ENCODE results near the gene ANTKMT. TPM values are rescaled to one million over a fixed set of nuclear protein-coding genes. Genes with fewer than 3 reads are reported as not detected.
A peak's percentile ranks its signal among the peaks of the same experiment; 100 is the strongest.

Gene ANTKMT
- total RNA-seq, 6 experiments from 2014 or later = 19.7 to 56.0 (median 28.2) TPM

GRCh38 chr16:684961-685696 lies 35.8 kb upstream of the ANTKMT start:
- intact Hi-C loops (cut with DNase I) = no loop called here
- no peak overlapping the region for H3K27ac ChIP-seq
- no peaks in the 10 kb centered on the region for H3K9me3 ChIP-seq
- ATAC-seq (no peak), DNase-seq (peak in 2 of 3 donors; percentile 67 to 69)
- H3K4me1 ChIP-seq = peaks cover 0 to 47% (median 20%) of the 10 kb centered on the region in 4 donors
- WGBS (ENCODE audit: insufficient coverage, low coverage, low lambda C conversion rate, missing lambda C conversion rate) = 96% methylated on average over 4 of the region's 61 CpGs
- H3K27me3 ChIP-seq = no peaks in the 10 kb centered on the region
- H3K36me3 ChIP-seq = peaks cover 0 to 21% (median 7%) of the 10 kb centered on the region in 4 donors
- TF ChIP-seq CTCF (IDR thresholded peaks at IDR 0.05) = no peak
- TF ChIP-seq POLR2A (IDR thresholded peaks at IDR 0.05) = no peak
- peak overlapping the region in 2 of 3 donors; percentile 68 to 84 for H3K4me3 ChIP-seq

GRCh38 chr16:685967-686366 lies 35.0 kb upstream of the ANTKMT start:
- Histone ChIP-seq H3K9me3 (no peaks in the 10 kb centered on the region), H3K27me3 (no peaks in the 10 kb centered on the region), H3K36me3 (peaks cover 0 to 21% (median 7%) of the 10 kb centered on the region in 4 donors), H3K4me3 (no peak overlapping the region), H3K4me1 (peaks cover 0 to 45% (median 22%) of the 10 kb centered on the region in 4 donors), H3K27ac (no peak overlapping the region)
- TF ChIP-seq CTCF (IDR thresholded peaks at IDR 0.05) (peak; percentile 35 to 42 (median 36)), POLR2A (IDR thresholded peaks at IDR 0.05) (no peak)
- ATAC-seq = peak in 2 of 4 donors; percentile 5 to 17
- WGBS (ENCODE audit: insufficient coverage, low coverage, low lambda C conversion rate, missing lambda C conversion rate) = no CpG with 5 or more reads among the region's 10 CpGs
- peak; percentile 65 to 71 (median 66) for DNase-seq
- intact Hi-C loops (cut with DNase I) = no loop called here

- Histone ChIP-seq H3K27ac (no peak overlapping the region), H3K4me3 (no peak overlapping the region), H3K9me3 (no peaks in the 10 kb centered on the region), H3K27me3 (no peaks in the 10 kb centered on the region), H3K4me1 (peaks cover 0 to 38% (median 16%) of the 10 kb centered on the region in 4 donors), H3K36me3 (peaks cover 0 to 20% (median 6%) of the 10 kb centered on the region in 4 donors)
- intact Hi-C loops (cut with DNase I) = no loop called here
- DNase-seq (no peak), ATAC-seq (no peak)
- TF ChIP-seq CTCF (IDR thresholded peaks at IDR 0.05) = no peak
- no peak for TF ChIP-seq POLR2A (IDR thresholded peaks at IDR 0.05)
- WGBS (ENCODE audit: insufficient coverage, low coverage, low lambda C conversion rate, missing lambda C conversion rate) = 80% methylated on average over 2 of the region's 51 CpGs
Measured at GRCh38 chr16:686459-687260, 34.3 kb upstream of the ANTKMT start.

GRCh38 chr16:687499-687898 lies 33.4 kb upstream of the ANTKMT start:
- intact Hi-C loops (cut with DNase I) = no loop called here
- peaks cover 0 to 11% (median 2%) of the 10 kb centered on the region in 4 donors for H3K36me3 ChIP-seq
- no peak for DNase-seq
- no peaks in the 10 kb centered on the region for H3K9me3 ChIP-seq
- no peak for ATAC-seq
- H3K4me1 ChIP-seq = peaks cover 0 to 30% (median 12%) of the 10 kb centered on the region in 4 donors
- H3K4me3 ChIP-seq = no peak overlapping the region
- TF ChIP-seq POLR2A (IDR thresholded peaks at IDR 0.05) (no peak), CTCF (IDR thresholded peaks at IDR 0.05) (no peak)
- H3K27ac ChIP-seq = no peak overlapping the region
- no CpG with 5 or more reads among the region's 19 CpGs for WGBS (ENCODE audit: insufficient coverage, low coverage, low lambda C conversion rate, missing lambda C conversion rate)
- H3K27me3 ChIP-seq = no peaks in the 10 kb centered on the region
